H1 (cell line): ENCODE results near the gene SGCE. TPM values are rescaled to one million over a fixed set of nuclear protein-coding genes. Genes with fewer than 3 reads are reported as not detected.

Experiments used
- CHD7 ChIP-seq: fragments of 300-600 bp; sonication (generic); IDR thresholded peaks from 2 replicates; pipeline ENCODE4 v1.7.1; 2012; ENCODE audit warnings: low read length, moderate library complexity, mild to moderate bottlenecking, inconsistent platforms; ENCODE audit not compliant: insufficient replicate concordance
- CTCF ChIP-seq, 3 experiments: IDR thresholded peaks; 1 replicate in 2 of 3; 2 replicates in 1 of 3; pipeline versions ENCODE4 v1.5.1 to v1.6.1; 2011; ENCODE audit warnings: low read length in 3 of 3, mild to moderate bottlenecking in 3 of 3, inconsistent platforms in 2 of 3, low read depth in 1 of 3, moderate library complexity in 1 of 3; ENCODE audit not compliant: insufficient read depth in 1 of 3; ENCODE audit errors: control extremely low read depth in 1 of 3
- MAX ChIP-seq: IDR thresholded peaks from 2 replicates; pipeline ENCODE4 v1.6.1; 2012; ENCODE audit warnings: inconsistent platforms
- polyA plus RNA-seq, 7 experiments: library from polyadenylated mRNA; depleted of rRNA in 3 of 7; stranded (reverse) in 5 of 7; unstranded in 2 of 7; fragments of >200 nt in 5 of 7; fragments of 200-250 nt in 2 of 7; gene quantifications; 1 replicate in 5 of 7; 2 replicates in 1 of 7; 4 replicates in 1 of 7; pipeline versions ENCODE4 v1.2.1 to v1.2.3, GENCODE V29; 2011 to 2013; ENCODE audit warnings: missing spikeins in 2 of 7, mixed read lengths in 2 of 7
- total RNA-seq: library from RNA; stranded (reverse); fragmentation: NEBNext Ultra II Directional; extraction: Animal tissue kit (Norgen Biotek cat#: 25700); gene quantifications from 2 replicates; pipeline ENCODE4 v1.2.1, GENCODE V29; 2021

Gene SGCE
- total and polyA plus RNA-seq, 2 of the 8 experiments (the other 6 are each of a cell fraction or from before 2014, with no cell fraction given): 12.8 to 25.0 TPM

GRCh38 chr7:94618126-94618525, 37.8 kb downstream of the SGCE start (continued):
- TF ChIP-seq CHD7 (no peak), MAX (no peak), CTCF (IDR thresholded peaks at IDR 0.05; ENCODE audit: control extremely low read depth in 1 of 3, insufficient read depth in 1 of 3, low read depth in 1 of 3, low read length in 3 of 3) (no peak)
